OCI-LY1 (cell line): ENCODE data around the gene RAD51D.

ENCODE experiments used
- EZH2 ChIP-seq: fragments of 200-600 bp; sonication (generic), shearing (Covaris generic); IDR thresholded peaks from 2 replicates; pipeline ENCODE4 v1.8.0; 2017; ENCODE audit warnings: borderline replicate concordance, mixed run types, mild to moderate bottlenecking, antibody characterized with exemption, low read length, moderate library complexity, mixed read lengths
- TF ChIP-seq, protein P1 (sequence below): fragments of 200-600 bp; sonication (generic), shearing (Covaris generic); IDR thresholded peaks from 2 replicates; pipeline ENCODE4 v1.5.1; 2017; ENCODE audit warnings: mild to moderate bottlenecking, antibody characterized with exemption, low read length, moderate library complexity, mixed read lengths

DNA sequence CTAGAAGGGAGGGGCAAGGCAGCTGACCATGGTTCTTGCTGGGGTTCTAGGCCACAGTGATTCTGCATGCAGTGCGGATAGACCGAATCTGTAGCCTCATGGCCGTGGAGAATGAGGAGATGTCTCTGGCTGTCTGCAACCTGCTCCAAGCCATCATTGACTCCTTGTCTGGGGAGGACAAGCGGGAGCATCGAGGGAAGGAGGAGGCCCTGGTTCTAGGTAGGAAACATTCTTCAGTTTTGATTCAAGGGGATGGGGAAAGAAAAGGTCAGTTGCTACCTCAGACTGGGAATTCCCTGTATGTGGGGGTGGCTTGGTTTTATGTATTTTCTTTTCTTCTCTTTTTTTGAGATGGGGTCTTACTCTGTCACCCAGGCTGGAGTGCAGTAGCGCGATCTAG lies 35.6 kb upstream of the RAD51D start:
- TF ChIP-seq, protein P1, sequence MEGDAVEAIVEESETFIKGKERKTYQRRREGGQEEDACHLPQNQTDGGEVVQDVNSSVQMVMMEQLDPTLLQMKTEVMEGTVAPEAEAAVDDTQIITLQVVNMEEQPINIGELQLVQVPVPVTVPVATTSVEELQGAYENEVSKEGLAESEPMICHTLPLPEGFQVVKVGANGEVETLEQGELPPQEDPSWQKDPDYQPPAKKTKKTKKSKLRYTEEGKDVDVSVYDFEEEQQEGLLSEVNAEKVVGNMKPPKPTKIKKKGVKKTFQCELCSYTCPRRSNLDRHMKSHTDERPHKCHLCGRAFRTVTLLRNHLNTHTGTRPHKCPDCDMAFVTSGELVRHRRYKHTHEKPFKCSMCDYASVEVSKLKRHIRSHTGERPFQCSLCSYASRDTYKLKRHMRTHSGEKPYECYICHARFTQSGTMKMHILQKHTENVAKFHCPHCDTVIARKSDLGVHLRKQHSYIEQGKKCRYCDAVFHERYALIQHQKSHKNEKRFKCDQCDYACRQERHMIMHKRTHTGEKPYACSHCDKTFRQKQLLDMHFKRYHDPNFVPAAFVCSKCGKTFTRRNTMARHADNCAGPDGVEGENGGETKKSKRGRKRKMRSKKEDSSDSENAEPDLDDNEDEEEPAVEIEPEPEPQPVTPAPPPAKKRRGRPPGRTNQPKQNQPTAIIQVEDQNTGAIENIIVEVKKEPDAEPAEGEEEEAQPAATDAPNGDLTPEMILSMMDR: no peak
- no peak for TF ChIP-seq EZH2
